Endothelial cell (in vitro differentiated cells): ENCODE measurements around the gene ARHGEF17. TPM values are rescaled to one million over a fixed set of nuclear protein-coding genes. Genes with fewer than 3 reads are reported as not detected.

Experiments used
- DNase-seq: peaks from one replicate; pipeline ENCODE4 v3.0.0; 2021; ENCODE audit warnings: low spot score
- H3K27ac Mint-ChIP-seq: one replicate; pipeline ENCODE4 v1.8.0; 2021; ENCODE audit warnings: mixed read lengths, inconsistent platforms; ENCODE audit not compliant: unreplicated experiment
- H3K27me3 Mint-ChIP-seq: one replicate; pipeline ENCODE4 v1.8.0; 2021; ENCODE audit warnings: mild to moderate bottlenecking, moderate library complexity, mixed read lengths, inconsistent platforms; ENCODE audit not compliant: unreplicated experiment
- H3K36me3 Mint-ChIP-seq: one replicate; pipeline ENCODE4 v1.8.0; 2021; ENCODE audit warnings: mild to moderate bottlenecking, low read depth, mixed read lengths, inconsistent platforms; ENCODE audit not compliant: unreplicated experiment
- H3K4me1 Mint-ChIP-seq: one replicate; pipeline ENCODE4 v1.8.0; 2021; ENCODE audit warnings: mild to moderate bottlenecking, mixed read lengths, inconsistent platforms; ENCODE audit not compliant: unreplicated experiment
- H3K4me3 Mint-ChIP-seq: one replicate; pipeline ENCODE4 v1.8.0; 2021; ENCODE audit warnings: mild to moderate bottlenecking, mixed read lengths, inconsistent platforms; ENCODE audit not compliant: unreplicated experiment
- H3K9me3 Mint-ChIP-seq: one replicate; pipeline ENCODE4 v1.8.0; 2021; ENCODE audit warnings: mixed read lengths, inconsistent platforms; ENCODE audit not compliant: unreplicated experiment
- total RNA-seq: library from RNA; stranded (reverse); fragmentation: NEBNext Ultra II Directional; extraction: Animal tissue kit (Norgen Biotek cat#: 25700); gene quantifications from one replicate; pipeline ENCODE4 v1.2.1, GENCODE V29; 2021; ENCODE audit not compliant: unreplicated experiment
- TF ChIP-seq, protein P1 (sequence below): fragments of 200-600 bp; sonication (generic); IDR thresholded peaks from one replicate; pipeline ENCODE4 v1.5.0; 2021; ENCODE audit warnings: antibody characterized with exemption; ENCODE audit not compliant: unreplicated experiment

ARHGEF17 gene
- total RNA-seq, 1 donor from 2014 or later = 93.3 TPM

DNA sequence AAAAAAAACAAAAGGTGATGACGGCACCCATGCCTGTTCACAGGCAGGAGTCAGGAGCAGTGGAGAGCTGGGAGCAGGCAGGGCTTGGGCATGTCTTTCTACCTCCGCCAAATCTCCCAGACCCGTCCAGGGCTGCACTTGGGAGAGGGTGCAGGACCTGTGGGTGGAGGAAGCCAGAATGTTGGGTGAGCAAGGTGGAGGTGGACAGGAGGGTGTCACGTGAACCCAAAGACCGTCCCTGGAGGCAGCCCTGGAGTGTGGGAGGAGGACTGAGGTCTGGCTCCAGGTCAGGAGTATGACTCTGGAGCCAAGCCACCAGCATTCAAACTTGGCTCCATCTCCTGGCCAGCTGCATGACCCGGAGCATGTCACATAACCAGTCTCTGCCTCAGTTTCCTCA is 41.6 kb downstream of the ARHGEF17 start:
- TF ChIP-seq, protein P1, sequence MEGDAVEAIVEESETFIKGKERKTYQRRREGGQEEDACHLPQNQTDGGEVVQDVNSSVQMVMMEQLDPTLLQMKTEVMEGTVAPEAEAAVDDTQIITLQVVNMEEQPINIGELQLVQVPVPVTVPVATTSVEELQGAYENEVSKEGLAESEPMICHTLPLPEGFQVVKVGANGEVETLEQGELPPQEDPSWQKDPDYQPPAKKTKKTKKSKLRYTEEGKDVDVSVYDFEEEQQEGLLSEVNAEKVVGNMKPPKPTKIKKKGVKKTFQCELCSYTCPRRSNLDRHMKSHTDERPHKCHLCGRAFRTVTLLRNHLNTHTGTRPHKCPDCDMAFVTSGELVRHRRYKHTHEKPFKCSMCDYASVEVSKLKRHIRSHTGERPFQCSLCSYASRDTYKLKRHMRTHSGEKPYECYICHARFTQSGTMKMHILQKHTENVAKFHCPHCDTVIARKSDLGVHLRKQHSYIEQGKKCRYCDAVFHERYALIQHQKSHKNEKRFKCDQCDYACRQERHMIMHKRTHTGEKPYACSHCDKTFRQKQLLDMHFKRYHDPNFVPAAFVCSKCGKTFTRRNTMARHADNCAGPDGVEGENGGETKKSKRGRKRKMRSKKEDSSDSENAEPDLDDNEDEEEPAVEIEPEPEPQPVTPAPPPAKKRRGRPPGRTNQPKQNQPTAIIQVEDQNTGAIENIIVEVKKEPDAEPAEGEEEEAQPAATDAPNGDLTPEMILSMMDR = no peak
- H3K27me3 Mint-ChIP-seq = peaks cover 12% of the 10 kb centered on the region
- H3K4me1 Mint-ChIP-seq = peaks cover 12% of the 10 kb centered on the region
- no peak for DNase-seq
- H3K27ac Mint-ChIP-seq = no peak overlapping the region
- no peaks in the 10 kb centered on the region for H3K9me3 Mint-ChIP-seq
- no peak overlapping the region for H3K4me3 Mint-ChIP-seq
- H3K36me3 Mint-ChIP-seq = peaks cover 24% of the 10 kb centered on the region

DNA sequence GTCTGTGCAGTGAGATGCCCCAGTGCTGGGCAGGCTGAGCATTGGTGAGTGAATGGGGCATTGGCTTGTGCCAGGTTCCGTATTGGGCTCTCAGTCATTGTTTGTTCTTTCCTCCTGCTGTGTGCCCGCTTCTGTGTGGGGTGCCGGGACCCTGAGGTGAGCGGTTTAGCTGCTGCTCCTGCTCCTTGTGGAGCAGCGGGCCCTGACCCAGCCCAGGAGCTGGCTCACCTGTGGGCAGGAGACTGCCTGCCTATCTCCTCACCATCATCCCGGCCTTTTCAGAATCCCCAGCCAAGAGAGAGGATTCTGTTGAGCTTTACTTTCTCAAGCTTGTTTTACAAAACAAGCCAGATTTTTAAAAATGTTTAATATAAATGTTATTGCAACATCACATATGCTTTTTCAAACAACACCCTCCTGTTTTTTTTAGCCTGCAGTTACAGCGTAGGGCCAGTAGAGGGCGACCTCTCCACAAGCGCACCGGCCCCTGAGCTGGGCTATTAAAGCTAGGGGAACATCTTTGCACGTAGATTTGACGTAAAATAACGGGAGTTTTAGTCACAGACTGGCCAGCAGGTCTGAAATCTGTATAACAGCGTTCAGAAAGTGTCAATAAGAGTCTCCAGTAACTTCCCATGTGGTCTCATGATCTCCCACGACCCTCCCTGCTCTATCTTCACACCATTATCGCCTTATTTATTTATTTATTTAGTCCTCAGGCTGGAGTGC is 43.0 kb downstream of the ARHGEF17 start:
- TF ChIP-seq, protein P1 = peak; percentile 98
- Mint-ChIP-seq H3K4me3 (no peak overlapping the region), H3K27me3 (peaks cover 10% of the 10 kb centered on the region), H3K4me1 (peaks cover 12% of the 10 kb centered on the region), H3K27ac (no peak overlapping the region), H3K36me3 (peaks cover 30% of the 10 kb centered on the region), H3K9me3 (no peaks in the 10 kb centered on the region)
- DNase-seq = peak; percentile 52

DNA sequence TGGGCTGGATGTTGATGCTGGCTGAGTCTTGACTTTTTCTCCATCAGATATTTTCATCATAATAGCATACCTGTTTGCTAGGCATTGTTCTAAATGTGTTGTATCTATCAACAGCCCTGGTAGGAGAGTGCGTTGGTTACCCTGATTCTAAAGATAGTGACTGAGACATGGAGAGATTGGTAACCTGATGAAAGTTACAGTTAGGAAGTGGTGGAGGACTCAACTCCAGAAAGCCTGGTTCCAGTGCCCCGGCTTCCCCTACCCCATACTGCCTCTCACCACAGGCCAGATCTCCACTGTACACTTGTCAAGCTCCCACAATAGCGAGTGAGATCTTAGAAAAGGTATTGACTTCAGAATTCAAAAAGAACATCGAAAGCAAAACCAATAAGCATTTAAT is 45.3 kb downstream of the ARHGEF17 start:
- H3K36me3 Mint-ChIP-seq = peaks cover 26% of the 10 kb centered on the region
- TF ChIP-seq, protein P1 = no peak
- H3K27ac Mint-ChIP-seq = no peak overlapping the region
- H3K9me3 Mint-ChIP-seq = no peaks in the 10 kb centered on the region
- peaks cover under 1% of the 10 kb centered on the region for H3K4me1 Mint-ChIP-seq
- DNase-seq = no peak
- H3K4me3 Mint-ChIP-seq = no peak overlapping the region
- peaks cover 3% of the 10 kb centered on the region for H3K27me3 Mint-ChIP-seq

DNA sequence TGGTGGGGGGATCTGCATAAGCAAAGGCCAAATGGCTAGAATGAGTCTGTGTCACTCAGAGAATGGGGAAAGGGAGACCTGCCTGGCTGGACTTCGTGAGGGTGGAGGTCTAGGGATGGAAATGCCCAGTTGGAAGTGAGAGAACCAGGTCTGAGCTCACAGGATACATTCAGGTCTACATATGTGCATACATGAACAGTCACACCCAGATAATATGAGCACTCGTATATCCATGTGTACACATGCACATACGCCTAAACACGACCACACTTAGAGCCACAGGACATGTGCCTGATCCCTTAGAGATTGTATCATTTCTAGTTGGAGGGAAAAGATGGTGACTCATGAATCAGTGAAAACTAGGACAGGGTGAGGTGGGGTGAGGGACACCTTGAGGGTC is 47.0 kb downstream of the ARHGEF17 start:
- H3K9me3 Mint-ChIP-seq = no peaks in the 10 kb centered on the region
- no peak for DNase-seq
- H3K27ac Mint-ChIP-seq = no peak overlapping the region
- no peaks in the 10 kb centered on the region for H3K4me1 Mint-ChIP-seq
- peaks cover 3% of the 10 kb centered on the region for H3K27me3 Mint-ChIP-seq
- H3K36me3 Mint-ChIP-seq = peaks cover 29% of the 10 kb centered on the region
- H3K4me3 Mint-ChIP-seq = peak overlapping the region; percentile 9
- TF ChIP-seq, protein P1 = no peak
